Measurements from ENCODE around the gene PCDHA2. TPM values are rescaled to one million over a fixed set of nuclear protein-coding genes. Genes with fewer than 3 reads are reported as not detected.

The PCDHA2 gene
- total and polyA plus RNA-seq, 2 of the 4 experiments (the other 2 are of a cell fraction), result not detected

GRCh38 chr5:140791089-140791488, 3.6 kb upstream of the PCDHA2 start:
- Histone ChIP-seq H3K27ac (ENCODE audit: insufficient read depth, low read length) (no peak overlapping the region), H4K20me1 (ENCODE audit: insufficient read depth, low read length) (no peaks in the 10 kb centered on the region), H3K56ac (ENCODE audit: extremely low read depth, insufficient read depth, low read length) (no peak overlapping the region), H3K36me3 (ENCODE audit: control insufficient read depth, insufficient read depth, low read length) (no peaks in the 10 kb centered on the region), H2AFZ (replicated peaks; ENCODE audit: low read length, poor library complexity) (no peak overlapping the region), H3K9me1 (ENCODE audit: insufficient read depth, low read length) (no peaks in the 10 kb centered on the region), H3K4ac (ENCODE audit: low read depth, low read length) (no peak overlapping the region), H2AK9ac (replicated peaks; ENCODE audit: low read depth, low read length, poor library complexity) (no peak overlapping the region), H3K79me1 (ENCODE audit: low read depth in 1 of 2, low read length in 2 of 2) (no peaks in the 10 kb centered on the region), H4K8ac (ENCODE audit: low read depth in 2 of 2, low read length in 2 of 2) (no peak overlapping the region), H3K14ac (replicated peaks; ENCODE audit: low read depth, low read length) (no peak overlapping the region), H3K4me2 (ENCODE audit: low read depth, low read length) (no peak overlapping the region), H4K5ac (ENCODE audit: low read depth, low read length) (no peak overlapping the region), H2BK120ac (ENCODE audit: low read depth, low read length) (no peak overlapping the region), H2BK20ac (ENCODE audit: low read depth, low read length) (no peak overlapping the region), H3K18ac (ENCODE audit: low read depth, low read length) (no peak overlapping the region), H3K4me1 (ENCODE audit: control insufficient read depth, insufficient read depth, low read length) (no peaks in the 10 kb centered on the region), H3K4me3 (ENCODE audit: insufficient read depth, low read depth, low read length) (no peak overlapping the region), H4K91ac (ENCODE audit: insufficient read depth, low read depth, low read length) (no peak overlapping the region), H2AK5ac (ENCODE audit: low read depth, low read length) (no peak overlapping the region), H3K9me3 (ENCODE audit: control insufficient read depth, insufficient read depth, low read length) (peaks cover 27% of the 10 kb centered on the region), H2BK15ac (ENCODE audit: low read depth, low read length) (no peak overlapping the region), H3K9ac (ENCODE audit: low read depth, low read length) (no peak overlapping the region), H2BK5ac (ENCODE audit: low read depth, low read length, poor library complexity, severe bottlenecking) (no peak overlapping the region), H3K23ac (ENCODE audit: low read depth, low read length) (no peak overlapping the region), H3K27me3 (ENCODE audit: control insufficient read depth, insufficient read depth, low read length) (no peaks in the 10 kb centered on the region)
- no peak for DNase-seq
- intact Hi-C loops (cut with micrococcal nuclease), result no loop called here
- BruUV-seq (replicated peaks), result no TSS peak
- ATAC-seq (ENCODE audit: low read depth), result no peak
- ChIA-PET CTCF (no interaction called here), POLR2A (ENCODE audit: unreplicated experiment) (no interaction called here)
- in situ Hi-C loops (cut with MboI; ENCODE audit: low sequenced_read_pairs), result no loop called here
- dilution Hi-C loops (cut with HindIII; ENCODE audit: low sequenced_read_pairs, unreplicated experiment), result no loop called here
- TF ChIP-seq RAD21 (IDR thresholded peaks at IDR 0.05; ENCODE audit: low read length) (no peak), NFE2L2 (IDR thresholded peaks at IDR 0.05; ENCODE audit: low read depth, low read length) (no peak), CEBPB (IDR thresholded peaks at IDR 0.05; ENCODE audit: low read depth, low read length) (no peak), MAZ (IDR thresholded peaks at IDR 0.05; ENCODE audit: borderline replicate concordance, low read depth, low read length) (no peak), RFX5 (IDR thresholded peaks at IDR 0.05; ENCODE audit: low read depth, low read length) (no peak), MAFK (IDR thresholded peaks at IDR 0.05; ENCODE audit: low read depth, low read length) (no peak), SMC3 (IDR thresholded peaks at IDR 0.05; ENCODE audit: low read depth, low read length) (no peak), RCOR1 (IDR thresholded peaks at IDR 0.05; ENCODE audit: insufficient replicate concordance, low read length) (no peak), POLR2A (IDR thresholded peaks at IDR 0.05; ENCODE audit: low read depth, low read length) (no peak), MXI1 (IDR thresholded peaks at IDR 0.05; ENCODE audit: borderline replicate concordance, low read depth, low read length) (no peak), FOS (IDR thresholded peaks at IDR 0.05; ENCODE audit: low read depth, low read length) (no peak), CHD1 (IDR thresholded peaks at IDR 0.05; ENCODE audit: low read depth, low read length) (no peak)
- TF ChIP-seq, protein P1, sequence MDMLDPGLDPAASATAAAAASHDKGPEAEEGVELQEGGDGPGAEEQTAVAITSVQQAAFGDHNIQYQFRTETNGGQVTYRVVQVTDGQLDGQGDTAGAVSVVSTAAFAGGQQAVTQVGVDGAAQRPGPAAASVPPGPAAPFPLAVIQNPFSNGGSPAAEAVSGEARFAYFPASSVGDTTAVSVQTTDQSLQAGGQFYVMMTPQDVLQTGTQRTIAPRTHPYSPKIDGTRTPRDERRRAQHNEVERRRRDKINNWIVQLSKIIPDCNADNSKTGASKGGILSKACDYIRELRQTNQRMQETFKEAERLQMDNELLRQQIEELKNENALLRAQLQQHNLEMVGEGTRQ (IDR thresholded peaks at IDR 0.05; ENCODE audit: low read depth, low read length), result no peak
- TF ChIP-seq, protein P2, sequence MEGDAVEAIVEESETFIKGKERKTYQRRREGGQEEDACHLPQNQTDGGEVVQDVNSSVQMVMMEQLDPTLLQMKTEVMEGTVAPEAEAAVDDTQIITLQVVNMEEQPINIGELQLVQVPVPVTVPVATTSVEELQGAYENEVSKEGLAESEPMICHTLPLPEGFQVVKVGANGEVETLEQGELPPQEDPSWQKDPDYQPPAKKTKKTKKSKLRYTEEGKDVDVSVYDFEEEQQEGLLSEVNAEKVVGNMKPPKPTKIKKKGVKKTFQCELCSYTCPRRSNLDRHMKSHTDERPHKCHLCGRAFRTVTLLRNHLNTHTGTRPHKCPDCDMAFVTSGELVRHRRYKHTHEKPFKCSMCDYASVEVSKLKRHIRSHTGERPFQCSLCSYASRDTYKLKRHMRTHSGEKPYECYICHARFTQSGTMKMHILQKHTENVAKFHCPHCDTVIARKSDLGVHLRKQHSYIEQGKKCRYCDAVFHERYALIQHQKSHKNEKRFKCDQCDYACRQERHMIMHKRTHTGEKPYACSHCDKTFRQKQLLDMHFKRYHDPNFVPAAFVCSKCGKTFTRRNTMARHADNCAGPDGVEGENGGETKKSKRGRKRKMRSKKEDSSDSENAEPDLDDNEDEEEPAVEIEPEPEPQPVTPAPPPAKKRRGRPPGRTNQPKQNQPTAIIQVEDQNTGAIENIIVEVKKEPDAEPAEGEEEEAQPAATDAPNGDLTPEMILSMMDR (conservative IDR thresholded peaks at IDR 0.05; ENCODE audit: low read depth, low read length), result no peak
- TF ChIP-seq, protein P3, sequence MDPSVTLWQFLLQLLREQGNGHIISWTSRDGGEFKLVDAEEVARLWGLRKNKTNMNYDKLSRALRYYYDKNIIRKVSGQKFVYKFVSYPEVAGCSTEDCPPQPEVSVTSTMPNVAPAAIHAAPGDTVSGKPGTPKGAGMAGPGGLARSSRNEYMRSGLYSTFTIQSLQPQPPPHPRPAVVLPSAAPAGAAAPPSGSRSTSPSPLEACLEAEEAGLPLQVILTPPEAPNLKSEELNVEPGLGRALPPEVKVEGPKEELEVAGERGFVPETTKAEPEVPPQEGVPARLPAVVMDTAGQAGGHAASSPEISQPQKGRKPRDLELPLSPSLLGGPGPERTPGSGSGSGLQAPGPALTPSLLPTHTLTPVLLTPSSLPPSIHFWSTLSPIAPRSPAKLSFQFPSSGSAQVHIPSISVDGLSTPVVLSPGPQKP (IDR thresholded peaks at IDR 0.05; ENCODE audit: borderline replicate concordance, low read depth, low read length), result no peak
- no CpG with 5 or more reads among the region's 2 CpGs for WGBS, 2 experiments (ENCODE audit: extremely low coverage in 2 of 2, insufficient read length in 1 of 2)

Measured in IMR-90 (cell line).